ENCODE results near the gene PCNX2.

GRCh38 chr1:233132445-233132844 is 163.1 kb downstream of the PCNX2 start:
- no peak for TF ChIP-seq CTCF (IDR thresholded peaks at IDR 0.05)
- TF ChIP-seq EP300 (IDR thresholded peaks at IDR 0.05), result no peak
- no peak for TF ChIP-seq POLR2A (IDR thresholded peaks at IDR 0.05)
